Trophoblast cell (in vitro differentiated cells and primary cell): Measurements from ENCODE around the gene TRIM4.

ENCODE experiments used
- DNase-seq, 2 donors: peaks; one replicate each; pipeline ENCODE4 v3.0.0-alpha.2; 2016
- H2AFZ ChIP-seq: 2 replicates; pipeline ENCODE4 v1.6.1; 2013; ENCODE audit warnings: low read length, moderate library complexity, mild to moderate bottlenecking; ENCODE audit not compliant: insufficient read depth, poor library complexity
- H2AK5ac ChIP-seq: 2 replicates; pipeline ENCODE4 v1.6.1; 2013; ENCODE audit warnings: mild to moderate bottlenecking, low read length
- H2BK120ac ChIP-seq: 2 replicates; pipeline ENCODE4 v1.6.1; 2013; ENCODE audit warnings: low read length, mild to moderate bottlenecking, moderate library complexity; ENCODE audit not compliant: insufficient read depth, poor library complexity
- H2BK12ac ChIP-seq: 2 replicates; pipeline ENCODE4 v1.6.1; 2013; ENCODE audit warnings: mild to moderate bottlenecking, low read length, moderate library complexity
- H2BK5ac ChIP-seq: 2 replicates; pipeline ENCODE4 v1.6.1; 2013; ENCODE audit warnings: low read length, low read depth, moderate library complexity, mild to moderate bottlenecking; ENCODE audit not compliant: poor library complexity
- H3K14ac ChIP-seq: 2 replicates; pipeline ENCODE4 v1.6.1; 2013; ENCODE audit warnings: mild to moderate bottlenecking, low read length
- H3K18ac ChIP-seq: 2 replicates; pipeline ENCODE4 v1.6.1; 2013; ENCODE audit warnings: mild to moderate bottlenecking, low read length
- H3K23ac ChIP-seq: 2 replicates; pipeline ENCODE4 v1.6.1; 2013; ENCODE audit warnings: low read length
- H3K27ac ChIP-seq: 2 replicates; pipeline ENCODE4 v1.5.1; 2013; ENCODE audit warnings: low read depth, mild to moderate bottlenecking, inconsistent platforms, low read length, moderate library complexity
- H3K27me3 ChIP-seq: 2 replicates; pipeline ENCODE4 v1.6.1; 2013; ENCODE audit warnings: inconsistent platforms, mild to moderate bottlenecking, low read length, moderate library complexity; ENCODE audit not compliant: insufficient read depth
- H3K36me3 ChIP-seq, 2 experiments: 1 replicate in 1 of 2; 2 replicates in 1 of 2; pipeline ENCODE4 v1.6.1; 2013; ENCODE audit warnings: low read length in 2 of 2, mild to moderate bottlenecking in 2 of 2, moderate library complexity in 1 of 2; ENCODE audit not compliant: insufficient read depth in 2 of 2, control insufficient read depth in 1 of 2
- H3K4ac ChIP-seq: 2 replicates; pipeline ENCODE4 v1.6.1; 2013; ENCODE audit warnings: low read depth, mild to moderate bottlenecking, low read length, moderate library complexity
- H3K4me1 ChIP-seq, 2 experiments: 1 replicate in 1 of 2; 2 replicates in 1 of 2; pipeline ENCODE4 v1.6.1; 2013; ENCODE audit warnings: low read length in 2 of 2, mild to moderate bottlenecking in 2 of 2, moderate library complexity in 1 of 2; ENCODE audit not compliant: insufficient read depth in 2 of 2, control insufficient read depth in 1 of 2
- H3K4me2 ChIP-seq: 2 replicates; pipeline ENCODE4 v1.6.1; 2013; ENCODE audit warnings: inconsistent platforms, mild to moderate bottlenecking, low read length, moderate library complexity
- H3K4me3 ChIP-seq: 2 replicates; pipeline ENCODE4 v1.5.1; 2013; ENCODE audit warnings: mild to moderate bottlenecking, low read depth, low read length, inconsistent platforms
- H3K79me1 ChIP-seq: one replicate; pipeline ENCODE4 v1.6.1; 2013; ENCODE audit warnings: low read length
- H3K79me2 ChIP-seq: 2 replicates; pipeline ENCODE4 v1.6.1; 2013; ENCODE audit warnings: low read length, mild to moderate bottlenecking; ENCODE audit not compliant: control insufficient read depth, insufficient read depth, poor library complexity
- H3K9ac ChIP-seq: 2 replicates; pipeline ENCODE4 v1.6.1; 2013; ENCODE audit warnings: mild to moderate bottlenecking, low read length
- H3K9me3 ChIP-seq: 2 replicates; pipeline ENCODE4 v1.6.1; 2013; ENCODE audit warnings: low read depth, mild to moderate bottlenecking, control low read depth, inconsistent platforms, low read length; ENCODE audit not compliant: insufficient read depth
- H4K12ac ChIP-seq: 2 replicates; pipeline ENCODE4 v1.6.1; 2013; ENCODE audit warnings: low read depth, mild to moderate bottlenecking, low read length, moderate library complexity
- H4K8ac ChIP-seq: 2 replicates; pipeline ENCODE4 v1.6.1; 2013; ENCODE audit warnings: low read depth, mild to moderate bottlenecking, low read length, moderate library complexity
- H4K91ac ChIP-seq: one replicate; pipeline ENCODE4 v1.6.1; 2013; ENCODE audit warnings: low read depth, mild to moderate bottlenecking, low read length, moderate library complexity
- WGBS: extraction: QIAGEN DNeasy Blood & Tissue Kit; methylation state at CpG from one replicate; pipeline ENCODE4 v1.1.7; 2013; ENCODE audit warnings: missing lambda C conversion rate; ENCODE audit not compliant: insufficient read length, insufficient coverage; ENCODE audit errors: extremely low coverage; 5-methylcytosine and 5-hydroxymethylcytosine counted together

The TRIM4 gene

GRCh38 chr7:99899830-99900519 is 19.4 kb downstream of the TRIM4 start:
- H3K36me3 ChIP-seq: no peaks in the 10 kb centered on the region
- H3K27ac ChIP-seq: no peak overlapping the region
- no peak overlapping the region for H3K18ac ChIP-seq
- no peak overlapping the region for H2BK5ac ChIP-seq
- H3K14ac ChIP-seq: no peak overlapping the region
- H3K4me3 ChIP-seq: no peak overlapping the region
- peaks cover 2% of the 10 kb centered on the region for H3K79me1 ChIP-seq
- no peak overlapping the region for H3K23ac ChIP-seq
- H3K4me1 ChIP-seq: peaks cover 14 to 17% of the 10 kb centered on the region in 2 experiments
- no peak overlapping the region for H2BK12ac ChIP-seq
- H3K4ac ChIP-seq: no peak overlapping the region
- H2BK120ac ChIP-seq: no peak overlapping the region
- WGBS: no CpG with 5 or more reads among the region's 6 CpGs
- H3K4me2 ChIP-seq: no peak overlapping the region
- no peak overlapping the region for H4K12ac ChIP-seq
- H3K9me3 ChIP-seq: no peaks in the 10 kb centered on the region
- H2AK5ac ChIP-seq: peak overlapping the region; percentile 15
- H3K79me2 ChIP-seq: no peaks in the 10 kb centered on the region
- H3K27me3 ChIP-seq: no peaks in the 10 kb centered on the region
- H4K91ac ChIP-seq: peak overlapping the region; percentile 26
- no peak overlapping the region for H3K9ac ChIP-seq
- H4K8ac ChIP-seq: no peak overlapping the region
- no peak for DNase-seq
- H2AFZ ChIP-seq: no peak overlapping the region

- Histone ChIP-seq H3K79me1 (peaks cover 2% of the 10 kb centered on the region), H3K18ac (no peak overlapping the region), H3K9me3 (no peaks in the 10 kb centered on the region), H3K27ac (peak overlapping the region; percentile 61), H3K4me3 (no peak overlapping the region), H4K12ac (no peak overlapping the region), H3K23ac (no peak overlapping the region), H2BK120ac (no peak overlapping the region), H4K8ac (no peak overlapping the region), H3K4ac (no peak overlapping the region), H2BK12ac (no peak overlapping the region), H3K9ac (no peak overlapping the region), H3K36me3 (no peaks in the 10 kb centered on the region), H3K79me2 (no peaks in the 10 kb centered on the region), H3K4me2 (peak overlapping the region; percentile 36), H3K4me1 (peaks cover 14 to 17% of the 10 kb centered on the region in 2 experiments), H3K27me3 (no peaks in the 10 kb centered on the region), H3K14ac (no peak overlapping the region), H2AK5ac (no peak overlapping the region), H2AFZ (no peak overlapping the region), H2BK5ac (no peak overlapping the region), H4K91ac (no peak overlapping the region)
- peak; percentile 65 to 83 for DNase-seq
- no CpG with 5 or more reads among the region's 3 CpGs for WGBS
Observed at GRCh38 chr7:99898836-99899235, 20.5 kb downstream of the TRIM4 start.

GRCh38 chr7:99898023-99898357 is 21.3 kb downstream of the TRIM4 start:
- H4K91ac ChIP-seq: no peak overlapping the region
- no peaks in the 10 kb centered on the region for H3K27me3 ChIP-seq
- H3K9ac ChIP-seq: no peak overlapping the region
- H3K4me1 ChIP-seq: peaks cover 14 to 17% of the 10 kb centered on the region in 2 experiments
- no peak overlapping the region for H3K4me3 ChIP-seq
- no peak overlapping the region for H3K4me2 ChIP-seq
- no peak overlapping the region for H3K23ac ChIP-seq
- H4K12ac ChIP-seq: no peak overlapping the region
- H3K4ac ChIP-seq: no peak overlapping the region
- H3K14ac ChIP-seq: no peak overlapping the region
- H3K18ac ChIP-seq: no peak overlapping the region
- no peak overlapping the region for H3K27ac ChIP-seq
- no peak overlapping the region for H4K8ac ChIP-seq
- no peaks in the 10 kb centered on the region for H3K9me3 ChIP-seq
- H2AFZ ChIP-seq: no peak overlapping the region
- no peaks in the 10 kb centered on the region for H3K79me2 ChIP-seq
- no peak overlapping the region for H2BK120ac ChIP-seq
- no peak overlapping the region for H2AK5ac ChIP-seq
- no CpG with 5 or more reads among the region's 2 CpGs for WGBS
- no peak for DNase-seq
- H2BK12ac ChIP-seq: no peak overlapping the region
- peaks cover 2% of the 10 kb centered on the region for H3K79me1 ChIP-seq
- H2BK5ac ChIP-seq: no peak overlapping the region
- no peaks in the 10 kb centered on the region for H3K36me3 ChIP-seq

- no CpG with 5 or more reads among the region's 6 CpGs for WGBS
- Histone ChIP-seq H3K23ac (no peak overlapping the region), H2BK5ac (no peak overlapping the region), H3K18ac (no peak overlapping the region), H4K91ac (no peak overlapping the region), H3K14ac (no peak overlapping the region), H3K4me3 (no peak overlapping the region), H3K79me2 (no peaks in the 10 kb centered on the region), H3K9me3 (no peaks in the 10 kb centered on the region), H4K8ac (no peak overlapping the region), H2AK5ac (no peak overlapping the region), H2BK120ac (no peak overlapping the region), H3K4me1 (peaks cover 15 to 17% of the 10 kb centered on the region in 2 experiments), H3K36me3 (no peaks in the 10 kb centered on the region), H4K12ac (no peak overlapping the region), H3K9ac (no peak overlapping the region), H3K27me3 (no peaks in the 10 kb centered on the region), H2AFZ (no peak overlapping the region), H3K79me1 (peaks cover 2% of the 10 kb centered on the region), H2BK12ac (no peak overlapping the region), H3K27ac (no peak overlapping the region), H3K4ac (no peak overlapping the region), H3K4me2 (no peak overlapping the region)
- no peak for DNase-seq
Observed at GRCh38 chr7:99897322-99898022, 21.9 kb downstream of the TRIM4 start.
